ENCODE results near the gene SV2B. TPM values are rescaled to one million over a fixed set of nuclear protein-coding genes. Genes with fewer than 3 reads are reported as not detected.
A peak's percentile ranks its signal among the peaks of the same experiment; 100 is the strongest.

The SV2B gene
- total and polyA plus RNA-seq, 9 of the 15 experiments (the other 6 are each of a cell fraction or from before 2014, with no cell fraction given) = 0.01 to 0.25 (median 0.11) TPM

DNA sequence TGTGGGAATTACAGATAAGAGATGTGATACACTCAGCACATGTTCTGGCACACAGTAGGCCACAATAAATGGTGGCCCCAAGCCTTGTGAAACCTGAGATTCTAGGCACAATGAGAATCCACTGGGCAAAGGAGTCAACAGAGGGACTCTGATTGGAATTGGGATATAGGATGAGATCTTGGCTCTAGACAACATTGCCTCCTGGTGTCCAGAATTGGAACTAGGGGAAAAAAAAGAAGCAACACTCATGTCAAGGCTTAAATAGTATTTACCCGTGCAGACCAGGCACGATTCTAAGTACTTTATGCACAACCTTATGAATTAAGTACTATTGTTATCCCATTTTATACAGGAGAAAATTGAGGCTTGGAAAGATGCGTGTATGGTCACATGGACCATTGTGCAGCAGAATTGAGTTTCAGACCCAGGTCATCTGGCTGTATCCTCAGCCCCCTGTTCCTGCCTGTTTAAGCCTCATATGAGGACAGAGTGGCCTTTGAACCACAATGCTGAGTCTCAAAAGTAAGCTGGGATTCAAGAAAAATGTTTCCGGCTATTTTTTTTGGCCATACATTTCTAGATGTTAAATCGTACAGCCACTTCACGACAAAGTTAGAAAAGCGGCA is 124.8 kb downstream of the SV2B start (continued):
- TF ChIP-seq DEAF1 (CRISPR knock-in tag; IDR thresholded peaks at IDR 0.05) (peak; percentile 70), RBM17 (IDR thresholded peaks at IDR 0.05; ENCODE audit: borderline replicate concordance, low read depth, low read length) (no peak), RAD21 (CRISPR knock-in tag; conservative IDR thresholded peaks at IDR 0.05 in 1 of 2, IDR thresholded peaks at IDR 0.05 in 1 of 2) (peak; percentile 71 to 89)

DNA sequence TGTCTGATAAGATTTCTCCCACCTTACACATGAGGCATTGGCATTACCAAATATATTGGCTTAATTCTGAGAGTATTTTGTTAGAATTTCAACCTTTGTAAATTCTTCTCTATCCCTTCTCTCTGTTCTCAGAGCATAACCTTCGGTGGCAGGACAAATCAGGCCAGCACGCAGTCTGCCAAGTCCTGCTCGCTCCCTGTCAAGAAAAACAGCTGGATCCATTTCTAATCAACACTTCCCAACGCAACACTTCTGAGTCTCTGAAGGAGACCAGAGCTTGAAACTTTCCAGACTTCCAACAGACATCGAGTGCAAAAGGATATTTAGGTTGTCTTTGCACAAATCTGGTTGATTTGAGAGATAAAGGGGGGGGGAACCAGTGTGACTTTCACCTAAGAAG is 125.7 kb downstream of the SV2B start:
- no peaks in the 10 kb centered on the region for H3K36me3 ChIP-seq (ENCODE audit: control insufficient read depth, insufficient read depth, low read length)
- no peak overlapping the region for H3K4me3 ChIP-seq
- H3K4me2 ChIP-seq (ENCODE audit: insufficient read depth, low read length) = no peak overlapping the region
- ChIA-PET POLR2A (interaction anchor here (0.6 to 0.7 kb wide), 2 partner anchors 192 to 290 kb away, joined by 3 read pairs; partner anchors contain the start of gene UNC45A), CTCF (ENCODE audit: low intra/inter-chr PET ratio) (interaction anchor here (2.6 kb wide), 1 partner anchor 170 kb away, joined by 25 read pairs; no protein-coding TSS in a partner anchor)
- H3K27ac ChIP-seq (ENCODE audit: extremely low read depth, low read depth, low read length) = no peak overlapping the region
- no peak overlapping the region for H2AFZ ChIP-seq (ENCODE audit: low read depth, low read length)
- peaks cover 13 to 36% of the 10 kb centered on the region in 2 experiments for H3K27me3 ChIP-seq (ENCODE audit: control insufficient read depth in 2 of 2, insufficient read depth in 2 of 2, low read length in 2 of 2)
- H3K9me1 ChIP-seq (ENCODE audit: control insufficient read depth, insufficient read depth, low read length) = no peaks in the 10 kb centered on the region
- FAIRE-seq (no peak), ATAC-seq (no peak), DNase-seq (ENCODE audit: extremely low read depth in 1 of 4, low spot score in 3 of 4) (no peak)
- intact Hi-C loops (cut with micrococcal nuclease) = loop anchor here (5.0 to 10.0 kb wide), 2 partner anchors 47 to 291 kb away; partner anchors contain the start of genes HDDC3 and UNC45A
- H3K79me2 ChIP-seq (ENCODE audit: control insufficient read depth, insufficient read depth, low read length) = no peaks in the 10 kb centered on the region
- 0% methylated on average over 5 of the region's 5 CpGs for WGBS (ENCODE audit: insufficient coverage, low coverage, missing lambda C conversion rate)
- no peak for TF ChIP-seq CBX3 (IDR thresholded peaks at IDR 0.05; ENCODE audit: borderline replicate concordance in 1 of 2, low read length in 2 of 2)
- no peak for TF ChIP-seq ZNF551 (CRISPR knock-in tag; IDR thresholded peaks at IDR 0.05)
- TF ChIP-seq NFE2 (IDR thresholded peaks at IDR 0.05; ENCODE audit: low read depth) = no peak
- TF ChIP-seq ZNF764 (CRISPR knock-in tag; IDR thresholded peaks at IDR 0.05; ENCODE audit: low read depth) = no peak
- TF ChIP-seq FUS (optimal IDR thresholded peaks at IDR 0.05; ENCODE audit: low read depth, low read length) = no peak
- TF ChIP-seq MAFG (tag; conservative IDR thresholded peaks at IDR 0.05) = no peak
- no peak for TF ChIP-seq SIX5 (IDR thresholded peaks at IDR 0.05; ENCODE audit: borderline replicate concordance in 1 of 2, insufficient read depth in 1 of 2, low read depth in 1 of 2, low read length in 2 of 2)
- TF ChIP-seq ZBTB8A (IDR thresholded peaks at IDR 0.05; ENCODE audit: partially characterized antibody) = no peak
- TF ChIP-seq PHTF2 (CRISPR knock-in tag; IDR thresholded peaks at IDR 0.05) = no peak
- no peak for TF ChIP-seq TRIM24 (IDR thresholded peaks at IDR 0.05)
- no peak for TF ChIP-seq DNMT1 (IDR thresholded peaks at IDR 0.05)
- TF ChIP-seq, protein P1, sequence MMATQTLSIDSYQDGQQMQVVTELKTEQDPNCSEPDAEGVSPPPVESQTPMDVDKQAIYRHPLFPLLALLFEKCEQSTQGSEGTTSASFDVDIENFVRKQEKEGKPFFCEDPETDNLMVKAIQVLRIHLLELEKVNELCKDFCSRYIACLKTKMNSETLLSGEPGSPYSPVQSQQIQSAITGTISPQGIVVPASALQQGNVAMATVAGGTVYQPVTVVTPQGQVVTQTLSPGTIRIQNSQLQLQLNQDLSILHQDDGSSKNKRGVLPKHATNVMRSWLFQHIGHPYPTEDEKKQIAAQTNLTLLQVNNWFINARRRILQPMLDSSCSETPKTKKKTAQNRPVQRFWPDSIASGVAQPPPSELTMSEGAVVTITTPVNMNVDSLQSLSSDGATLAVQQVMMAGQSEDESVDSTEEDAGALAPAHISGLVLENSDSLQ (IDR thresholded peaks at IDR 0.05) = no peak
- no peak for TF ChIP-seq HDGF (IDR thresholded peaks at IDR 0.05)
- TF ChIP-seq FOS (IDR thresholded peaks at IDR 0.05; ENCODE audit: extremely low read depth, insufficient read length) = no peak
- TF ChIP-seq CBX8 (IDR thresholded peaks at IDR 0.05; ENCODE audit: borderline replicate concordance, extremely low read depth, low read depth, low read length, poor library complexity, severe bottlenecking) = no peak
- H4K20me1 ChIP-seq (replicated peaks; ENCODE audit: control insufficient read depth, insufficient read depth, low read length) = no peaks in the 10 kb centered on the region
- in situ Hi-C loops (cut with MboI) = loop anchor here (5.0 to 25.0 kb wide), 2 partner anchors 168 to 913 kb away; no protein-coding TSS in a partner anchor
- no peak overlapping the region for H3K9ac ChIP-seq (ENCODE audit: insufficient read depth in 1 of 2, low read depth in 2 of 2, low read length in 2 of 2)
- no peaks in the 10 kb centered on the region for H3K4me1 ChIP-seq (replicated peaks in 1 of 2; ENCODE audit: control insufficient read depth in 2 of 2, insufficient read depth in 2 of 2, low read length in 2 of 2)
- BruUV-seq (replicated peaks) = no TSS peak
- no peaks in the 10 kb centered on the region for H3K9me3 ChIP-seq (replicated peaks; ENCODE audit: control insufficient read depth, insufficient read depth, low read depth, low read length)

All from K562 (cell line).